ENCODE measurements around the gene CSF3. TPM values are rescaled to one million over a fixed set of nuclear protein-coding genes. Genes with fewer than 3 reads are reported as not detected.

CSF3 gene
- total and polyA plus RNA-seq, 2 donors (not counting 1 experiment from before 2014, with no cell fraction given), result 0.09 TPM; not detected in 1

GRCh38 chr17:40015998-40016985 lies 1.1 kb downstream of the CSF3 start:
- DNase-seq, result no peak
- Histone ChIP-seq H3K4me2 (replicated peaks; ENCODE audit: low read depth, low read length, poor library complexity, severe bottlenecking) (no peak overlapping the region), H3K79me2 (ENCODE audit: control insufficient read depth, insufficient read depth, low read length) (no peaks in the 10 kb centered on the region), H4K20me1 (ENCODE audit: control insufficient read depth, insufficient read depth, low read length, poor library complexity, severe bottlenecking) (no peaks in the 10 kb centered on the region), H3K27me3 (replicated peaks in 1 of 4; ENCODE audit: control extremely low read depth in 1 of 4, control insufficient read depth in 3 of 4, insufficient read depth in 4 of 4, low read length in 3 of 4) (peaks cover 0 to 3% (median 0%) of the 10 kb centered on the region in 4 experiments), H2AFZ (ENCODE audit: insufficient read depth, low read depth, low read length, poor library complexity, severe bottlenecking) (no peak overlapping the region), H3K27ac (ENCODE audit: low read length in 2 of 2) (no peak overlapping the region), H3K9ac (ENCODE audit: low read length) (no peak overlapping the region), H3K4me3 (ENCODE audit: control extremely low read depth in 1 of 5, extremely low read depth in 1 of 5, insufficient read depth in 1 of 5, low read depth in 2 of 5, low read length in 4 of 5) (no peak overlapping the region), H3K4me1 (ENCODE audit: control insufficient read depth in 2 of 2, insufficient read depth in 2 of 2, low read length in 2 of 2) (peaks cover 0 to 3% of the 10 kb centered on the region in 2 donors), H3K9me3 (ENCODE audit: control extremely low read depth in 1 of 3, control insufficient read depth in 2 of 3, insufficient read depth in 1 of 3, low read length in 2 of 3) (no peaks in the 10 kb centered on the region), H3K36me3 (replicated peaks in 1 of 2; ENCODE audit: control extremely low read depth in 1 of 2, control insufficient read depth in 1 of 2, extremely low read depth in 1 of 2, insufficient read depth in 2 of 2, low read length in 1 of 2) (peaks cover 0 to 24% of the 10 kb centered on the region in 2 experiments)
- no peak for ATAC-seq (ENCODE audit: low read depth)
- H3K4me3 Mint-ChIP-seq, result no peak overlapping the region
- CTCF ChIA-PET, result interaction anchor here (0.6 to 5.8 kb wide), 8 partner anchors 10 to 275 kb away, joined by 3 to 56 read pairs (median 14); no protein-coding TSS in a partner anchor
- POLR2A ChIA-PET, result no interaction called here
- WGBS (ENCODE audit: insufficient coverage), result 86% methylated on average over 17 of the region's 26 CpGs
- H3K4me1 Mint-ChIP-seq, result no peaks in the 10 kb centered on the region
- intact Hi-C loops (cut with micrococcal nuclease), result no loop called here
- H3K27ac Mint-ChIP-seq, result no peak overlapping the region
- peaks cover 3% of the 10 kb centered on the region for H3K27me3 Mint-ChIP-seq
- no peak for TF ChIP-seq CTCF (IDR thresholded peaks at IDR 0.05)
- no peak for TF ChIP-seq EZH2 (IDR thresholded peaks at IDR 0.05; ENCODE audit: borderline replicate concordance, insufficient read depth, low read depth, low read length, poor library complexity, severe bottlenecking)
- no peaks in the 10 kb centered on the region for H3K9me3 Mint-ChIP-seq (ENCODE audit: insufficient read depth)

Measured in B cell (primary cell).